HG03045 (cell line): ENCODE measurements around the gene BRSK2.

Experiments
- ATAC-seq: cut with Tn5 transposase; IDR thresholded peaks from one replicate; pipeline ENCODE4 v1.9.1; 2021; ENCODE audit warnings: mild to moderate bottlenecking, moderate library complexity; ENCODE audit not compliant: unreplicated experiment

BRSK2 gene

DNA sequence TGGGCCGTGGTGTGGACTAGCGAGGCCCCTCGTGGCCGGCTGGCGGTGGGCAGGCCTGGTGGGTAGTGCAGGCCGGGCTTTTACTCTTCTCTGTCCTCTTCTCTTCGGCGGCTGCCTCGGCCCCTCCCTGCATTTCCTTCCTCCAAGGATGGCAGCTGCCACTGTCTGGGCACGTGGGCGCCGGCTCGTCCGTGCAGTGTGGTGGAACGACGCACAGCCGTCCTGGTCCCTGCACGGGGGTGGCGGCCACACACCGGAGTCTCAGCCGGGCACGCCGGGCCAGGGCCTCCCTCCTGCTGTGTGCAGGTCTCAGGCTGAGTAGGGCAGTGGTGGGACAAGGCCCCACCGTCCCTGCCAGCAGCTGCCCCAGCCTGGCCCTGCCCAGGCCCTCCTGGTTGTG, 59.1 kb downstream of the BRSK2 start:
- no peak for ATAC-seq

DNA sequence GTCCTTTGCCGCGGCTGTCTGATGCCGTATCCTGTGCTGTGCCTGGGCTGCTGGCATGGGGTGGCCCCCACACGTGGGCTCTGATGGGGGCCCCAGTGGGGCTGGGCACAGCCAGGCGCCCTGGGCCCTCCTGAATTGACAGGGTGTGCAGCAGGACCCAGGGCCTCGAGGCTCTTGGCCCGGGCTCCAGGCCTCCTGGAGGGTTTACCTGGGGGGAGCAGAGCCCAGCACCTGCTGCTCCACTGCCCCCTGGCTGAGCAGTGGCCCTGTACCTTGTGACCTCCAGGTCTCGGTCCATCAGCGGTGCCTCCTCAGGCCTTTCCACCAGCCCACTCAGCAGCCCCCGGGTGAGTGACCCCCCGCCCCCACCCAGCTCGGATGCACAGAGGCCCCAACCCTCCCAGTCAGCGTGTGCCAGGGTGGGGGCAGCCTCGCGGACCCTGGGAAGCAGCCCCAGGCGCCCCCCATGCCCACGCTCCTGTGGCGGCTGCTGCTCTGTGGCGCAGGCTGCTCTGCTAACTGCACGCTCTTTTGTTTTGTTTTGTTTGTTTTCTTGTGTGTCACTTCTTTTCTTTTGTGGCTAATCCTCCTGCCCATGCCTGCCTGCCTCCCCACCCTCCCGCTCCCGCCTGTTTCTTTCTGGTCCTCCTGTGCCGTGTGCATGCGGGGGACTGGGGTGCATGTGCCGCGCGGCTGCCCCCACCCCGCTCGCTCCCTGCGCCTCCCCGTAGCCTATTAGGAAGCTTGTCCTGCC, 59.9 kb downstream of the BRSK2 start:
- no peak for ATAC-seq

DNA sequence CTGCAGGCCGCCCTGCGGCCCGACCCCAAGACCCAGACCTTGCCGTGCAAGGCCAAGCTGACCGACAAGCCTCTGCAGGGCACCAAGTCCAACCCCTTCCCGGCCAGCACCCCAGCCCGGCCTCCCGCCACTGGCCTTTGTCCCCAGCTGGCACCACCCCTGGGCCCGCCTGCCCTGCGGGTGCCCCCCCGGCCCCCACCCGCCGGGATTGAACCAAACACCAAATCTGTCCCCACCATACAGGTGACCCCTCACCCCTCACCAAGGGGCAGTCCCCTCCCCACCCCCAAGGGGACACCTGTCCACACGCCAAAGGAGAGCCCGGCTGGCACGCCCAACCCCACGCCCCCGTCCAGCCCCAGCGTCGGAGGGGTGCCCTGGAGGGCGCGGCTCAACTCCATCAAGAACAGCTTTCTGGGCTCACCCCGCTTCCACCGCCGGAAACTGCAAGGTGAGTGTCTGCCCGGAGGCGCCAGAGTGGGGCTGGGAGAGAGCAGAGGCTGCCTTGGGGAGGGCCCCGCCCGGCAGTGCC, 60.7 kb downstream of the BRSK2 start:
- no peak for ATAC-seq

- no peak for ATAC-seq
Observed at GRCh38 chr11:1450949-1451710, 61.4 kb downstream of the BRSK2 start.

DNA sequence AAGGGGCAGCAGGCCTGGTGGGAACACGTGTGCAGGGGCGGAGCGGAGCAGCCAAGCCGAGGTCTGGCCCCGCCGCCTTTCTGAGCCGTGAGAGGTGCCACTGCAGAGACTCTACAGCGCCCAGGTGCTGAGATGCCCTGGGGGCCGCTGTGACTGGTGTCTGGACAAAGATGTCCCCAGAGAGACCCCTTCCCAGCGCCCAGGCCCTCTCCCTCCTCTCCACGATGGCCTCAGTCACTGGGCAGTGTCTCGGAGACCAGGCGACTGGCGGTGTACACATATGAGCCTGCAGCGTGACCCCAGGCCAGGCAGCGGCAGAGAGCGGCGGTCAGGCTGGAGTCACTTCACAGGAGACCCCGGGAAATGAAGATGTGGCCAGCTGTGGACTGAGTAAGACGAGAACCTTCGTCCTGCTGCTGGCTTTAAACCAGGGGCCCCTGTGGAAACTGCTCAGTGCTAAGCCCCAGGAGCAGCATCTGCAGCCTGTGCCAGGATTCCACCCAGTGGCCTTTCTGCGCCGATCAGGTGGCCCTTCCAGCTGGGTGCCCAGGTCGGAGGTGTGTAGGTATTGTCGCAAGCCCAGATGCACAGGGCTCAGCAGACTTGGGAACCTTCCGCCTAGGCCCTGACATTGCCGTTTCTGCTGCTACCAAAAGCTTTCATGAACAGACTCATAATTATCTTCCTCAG, 62.2 kb downstream of the BRSK2 start:
- ATAC-seq = no peak

GRCh38 chr11:1452744-1453143, 63.0 kb downstream of the BRSK2 start:
- no peak for ATAC-seq

DNA sequence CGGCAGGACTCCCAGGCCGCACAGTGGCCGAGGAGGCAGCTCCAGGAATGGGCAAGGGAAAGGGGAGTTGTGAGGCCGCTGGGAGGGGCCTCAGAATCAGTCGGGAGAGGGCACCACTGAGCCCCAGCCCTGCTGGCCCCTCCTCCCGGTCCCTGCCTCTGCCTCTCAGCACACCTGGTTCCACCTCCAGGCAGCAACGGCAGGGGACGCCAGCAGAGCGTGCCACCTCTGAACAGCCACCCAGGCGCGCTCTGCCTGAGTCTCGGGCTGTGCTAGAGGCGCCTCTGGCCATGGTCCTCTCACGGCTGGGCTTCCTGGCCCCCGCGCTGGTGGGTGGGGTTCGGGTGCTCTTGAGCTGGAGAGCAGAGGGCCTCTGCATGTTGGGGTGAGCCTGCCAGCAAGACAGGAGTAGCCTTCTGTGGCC, 63.9 kb downstream of the BRSK2 start:
- ATAC-seq = no peak

DNA sequence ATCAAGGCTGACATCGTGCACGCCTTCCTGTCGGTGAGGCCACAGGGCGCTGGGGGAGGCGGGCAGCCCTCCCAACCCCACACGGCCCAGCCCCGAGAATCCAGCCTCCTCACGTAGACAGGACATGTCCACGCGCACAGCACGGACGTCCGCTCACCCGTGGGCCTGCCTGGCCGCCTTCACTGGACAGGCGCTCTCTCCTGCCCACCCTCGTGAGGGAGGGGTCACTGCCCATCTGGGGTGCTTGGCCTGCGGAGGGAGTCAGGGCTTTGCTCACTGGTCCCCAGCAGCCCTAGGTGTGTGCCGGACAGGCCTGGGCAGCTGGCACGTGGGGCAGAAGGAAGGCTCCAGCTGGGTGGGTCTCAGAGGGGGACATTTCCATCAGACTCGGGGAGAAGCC, 64.8 kb downstream of the BRSK2 start:
- ATAC-seq = no peak

DNA sequence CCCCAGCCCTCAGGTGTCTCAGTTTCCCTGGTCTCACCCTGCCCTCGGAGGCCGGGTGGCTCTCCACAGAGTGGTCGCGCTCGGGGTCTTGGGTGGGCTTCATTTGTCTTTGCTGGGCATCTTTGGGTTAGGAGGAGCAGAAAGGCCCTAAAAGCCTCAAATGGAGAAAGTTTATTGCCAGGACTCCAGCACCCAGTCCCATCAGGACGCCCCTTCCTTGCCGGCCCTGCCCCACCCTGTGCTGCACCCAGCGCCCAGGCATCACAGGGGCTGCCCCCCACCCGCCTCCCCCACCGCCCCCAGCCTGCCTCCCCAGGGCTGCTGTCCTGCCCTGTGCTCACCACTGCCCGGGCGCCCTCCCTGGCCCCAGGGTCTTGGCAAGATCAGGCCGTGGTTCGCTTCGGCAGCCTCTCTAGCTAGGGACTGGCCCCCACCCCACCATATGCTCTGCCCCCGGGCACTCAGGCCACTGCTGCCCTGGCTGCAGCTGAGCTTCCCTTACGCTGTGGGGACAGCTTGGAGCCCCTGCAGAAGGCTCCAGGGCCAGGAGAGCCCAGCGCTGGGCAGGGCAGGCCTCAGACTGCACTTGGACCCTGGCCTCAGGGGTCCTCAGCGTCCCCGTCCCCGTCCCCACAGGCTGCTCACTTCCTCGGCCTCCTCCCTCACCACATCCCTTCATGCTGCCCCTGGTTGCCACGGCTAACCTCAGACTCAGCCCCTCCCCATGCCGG, 65.5 kb downstream of the BRSK2 start:
- no peak for ATAC-seq

DNA sequence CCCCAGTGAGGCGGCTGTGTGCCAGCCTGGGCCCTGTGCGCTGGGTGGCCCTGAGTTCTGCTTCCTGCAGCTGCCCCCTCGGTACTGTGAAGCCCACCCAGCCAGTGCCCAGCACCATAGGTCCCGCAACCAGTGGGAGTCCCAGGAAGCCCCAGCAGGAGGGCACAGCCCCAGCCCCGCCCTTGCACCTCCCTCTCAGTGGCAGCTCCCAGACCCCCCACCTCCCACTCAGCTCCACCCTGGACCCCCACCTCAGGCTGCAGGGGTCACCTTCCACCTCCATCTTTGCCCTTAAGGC, 66.0 kb downstream of the BRSK2 start:
- no peak for ATAC-seq

DNA sequence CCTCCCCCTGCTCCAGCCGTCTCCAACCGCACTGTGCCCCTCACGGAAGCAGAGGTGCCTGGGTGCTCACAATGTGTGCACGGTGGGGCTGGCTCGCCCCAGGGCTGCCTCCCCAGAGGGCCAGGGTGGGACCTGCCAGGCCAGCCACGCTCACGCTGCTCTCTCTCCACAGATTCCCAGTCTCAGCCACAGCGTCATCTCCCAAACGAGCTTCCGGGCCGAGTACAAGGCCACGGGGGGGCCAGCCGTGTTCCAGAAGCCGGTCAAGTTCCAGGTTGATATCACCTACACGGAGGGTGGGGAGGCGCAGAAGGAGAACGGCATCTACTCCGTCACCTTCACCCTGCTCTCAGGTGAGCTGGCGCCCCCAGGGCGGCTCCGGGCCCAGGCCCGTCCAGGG, 66.4 kb downstream of the BRSK2 start:
- no peak for ATAC-seq

DNA sequence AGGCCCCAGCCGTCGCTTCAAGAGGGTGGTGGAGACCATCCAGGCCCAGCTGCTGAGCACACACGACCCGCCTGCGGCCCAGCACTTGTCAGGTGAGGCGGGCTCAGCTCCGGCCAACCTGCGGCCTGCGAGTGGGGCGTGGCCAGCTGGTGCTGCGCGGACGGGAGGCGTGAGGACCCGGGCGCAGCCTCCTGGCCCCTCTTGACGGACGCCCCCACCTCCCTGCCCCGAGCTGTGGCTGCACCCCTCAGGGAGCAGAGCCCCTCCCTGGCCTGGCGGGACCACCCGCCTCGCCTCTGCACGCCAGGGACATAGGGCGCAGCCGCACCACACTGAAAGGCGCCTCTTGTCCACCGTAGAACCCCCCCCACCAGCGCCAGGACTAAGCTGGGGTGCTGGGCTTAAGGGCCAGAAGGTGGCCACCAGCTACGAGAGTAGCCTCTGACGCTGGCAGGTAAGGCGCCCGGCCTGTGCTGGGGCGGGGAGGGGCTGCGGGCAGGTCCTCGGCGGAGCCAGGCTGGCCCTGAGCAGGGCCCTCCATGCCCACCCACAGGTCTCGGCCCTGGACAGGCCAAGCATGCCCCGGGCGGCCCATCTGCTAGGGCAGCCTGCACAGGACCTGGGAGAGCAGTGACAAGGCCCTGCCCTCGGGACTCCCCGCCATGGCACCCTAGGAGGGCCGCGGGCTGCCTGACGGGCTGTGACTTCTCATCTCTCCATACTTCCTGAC, 67.0 kb downstream of the BRSK2 start:
- no peak for ATAC-seq

DNA sequence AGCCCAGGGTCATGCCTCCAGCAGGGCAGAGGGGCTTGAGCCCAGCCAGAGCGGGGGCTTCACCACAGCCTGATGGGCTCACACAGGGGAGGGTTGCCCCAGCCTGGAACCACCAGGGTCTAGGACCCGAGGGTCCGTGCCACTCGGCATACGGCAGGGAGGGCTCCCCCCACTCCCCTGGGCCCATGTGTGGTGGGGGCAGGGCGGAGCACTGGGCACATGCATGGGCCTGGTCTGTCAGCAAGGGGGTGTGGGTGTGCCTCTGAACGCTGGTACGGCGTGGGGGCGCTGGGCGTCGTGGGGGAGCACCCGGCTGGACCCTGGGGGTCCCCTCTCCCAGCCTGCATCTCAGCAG, 67.6 kb downstream of the BRSK2 start:
- ATAC-seq = no peak

DNA sequence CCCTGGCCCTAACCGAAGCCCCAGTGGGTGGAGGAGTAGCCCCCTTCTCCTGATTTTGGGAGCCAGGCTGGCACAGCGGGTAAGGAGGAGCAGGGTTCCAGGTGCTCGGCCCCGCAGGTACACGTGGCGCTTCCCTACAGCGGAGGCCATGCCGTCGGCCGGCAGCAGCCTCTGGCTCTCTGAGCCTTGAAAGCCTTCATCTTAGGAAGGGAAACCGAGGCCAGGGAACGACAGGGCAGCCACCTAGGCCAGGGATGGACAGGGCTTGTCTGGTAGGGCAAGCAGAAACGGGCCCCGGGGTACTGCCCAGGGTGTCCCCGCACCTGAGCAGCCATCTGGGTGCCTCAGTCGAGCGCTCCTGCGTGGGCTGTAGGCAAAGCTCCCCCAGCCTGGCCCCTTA, 68.1 kb downstream of the BRSK2 start:
- ATAC-seq = no peak

- no peak for ATAC-seq
Observed at GRCh38 chr11:1458340-1459218, 68.8 kb downstream of the BRSK2 start.

GRCh38 chr11:1459219-1459575, 69.5 kb downstream of the BRSK2 start:
- ATAC-seq = no peak

GRCh38 chr11:1459764-1460395, 70.1 kb downstream of the BRSK2 start:
- ATAC-seq = no peak

GRCh38 chr11:1460396-1460985, 70.8 kb downstream of the BRSK2 start:
- no peak for ATAC-seq
